HL-60/S4 treated with phorbol 12-myristate 13-acetate at 8.2 ng/mL for 4 days and 3 days (cell line): ENCODE results near the gene TM9SF2.
"Not testable (repeated sequence)": the region's sequence is repeated elsewhere in the genome, so short reads cannot be mapped to it uniquely, and the experiment has no call there.

Experiments used
- in situ Hi-C: fragments of 300-500 bp; cut with MboI; formaldehyde crosslinking; loops from 2 replicates; pipeline ENCODE4 v1.15.0; 2022; ENCODE audit warnings: low sequenced_read_pairs

TM9SF2 gene, protein sequence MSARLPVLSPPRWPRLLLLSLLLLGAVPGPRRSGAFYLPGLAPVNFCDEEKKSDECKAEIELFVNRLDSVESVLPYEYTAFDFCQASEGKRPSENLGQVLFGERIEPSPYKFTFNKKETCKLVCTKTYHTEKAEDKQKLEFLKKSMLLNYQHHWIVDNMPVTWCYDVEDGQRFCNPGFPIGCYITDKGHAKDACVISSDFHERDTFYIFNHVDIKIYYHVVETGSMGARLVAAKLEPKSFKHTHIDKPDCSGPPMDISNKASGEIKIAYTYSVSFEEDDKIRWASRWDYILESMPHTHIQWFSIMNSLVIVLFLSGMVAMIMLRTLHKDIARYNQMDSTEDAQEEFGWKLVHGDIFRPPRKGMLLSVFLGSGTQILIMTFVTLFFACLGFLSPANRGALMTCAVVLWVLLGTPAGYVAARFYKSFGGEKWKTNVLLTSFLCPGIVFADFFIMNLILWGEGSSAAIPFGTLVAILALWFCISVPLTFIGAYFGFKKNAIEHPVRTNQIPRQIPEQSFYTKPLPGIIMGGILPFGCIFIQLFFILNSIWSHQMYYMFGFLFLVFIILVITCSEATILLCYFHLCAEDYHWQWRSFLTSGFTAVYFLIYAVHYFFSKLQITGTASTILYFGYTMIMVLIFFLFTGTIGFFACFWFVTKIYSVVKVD

DNA sequence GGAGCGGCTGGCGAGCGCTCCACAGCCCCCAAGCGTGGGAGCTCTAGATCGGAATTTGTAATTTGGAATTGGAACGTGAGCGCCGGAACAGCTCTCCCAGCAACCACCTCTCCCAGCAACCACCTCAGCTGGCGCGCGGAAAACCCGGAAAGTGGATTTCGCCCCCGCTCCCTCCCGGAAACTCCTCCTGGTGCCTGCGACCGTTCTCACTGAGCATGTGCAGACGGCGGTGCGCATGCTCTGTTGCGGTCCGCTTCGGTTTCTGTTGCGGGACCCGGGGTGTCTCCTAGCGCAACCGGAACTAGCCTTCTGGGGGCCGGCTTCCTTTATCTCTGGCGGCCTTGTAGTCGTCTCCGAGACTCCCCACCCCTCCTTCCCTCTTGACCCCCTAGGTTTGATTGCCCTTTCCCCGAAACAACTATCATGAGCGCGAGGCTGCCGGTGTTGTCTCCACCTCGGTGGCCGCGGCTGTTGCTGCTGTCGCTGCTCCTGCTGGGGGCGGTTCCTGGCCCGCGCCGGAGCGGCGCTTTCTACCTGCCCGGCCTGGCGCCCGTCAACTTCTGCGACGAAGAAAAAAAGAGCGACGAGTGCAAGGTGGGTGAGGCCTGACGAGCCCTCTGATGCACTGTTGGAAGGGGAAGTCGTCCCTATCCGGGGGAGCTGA lies at the start of gene TM9SF2:
TM9SF2 (plus strand) TSS at position 289 of the 664 bp plus-strand sequence; CDS start at position 424, 135 bp downstream.
- in situ Hi-C loops: no loop called here

- in situ Hi-C loops: no loop called here
These were observed 46.6 kb upstream of the TM9SF2 start for GRCh38 chr13:99454518-99455183.

GRCh38 chr13:99459099-99459850 lies 42.0 kb upstream of the TM9SF2 start:
- in situ Hi-C loops: no loop called here

GRCh38 chr13:99460802-99461201 lies 40.5 kb upstream of the TM9SF2 start:
- in situ Hi-C loops: not testable (repeated sequence)

DNA sequence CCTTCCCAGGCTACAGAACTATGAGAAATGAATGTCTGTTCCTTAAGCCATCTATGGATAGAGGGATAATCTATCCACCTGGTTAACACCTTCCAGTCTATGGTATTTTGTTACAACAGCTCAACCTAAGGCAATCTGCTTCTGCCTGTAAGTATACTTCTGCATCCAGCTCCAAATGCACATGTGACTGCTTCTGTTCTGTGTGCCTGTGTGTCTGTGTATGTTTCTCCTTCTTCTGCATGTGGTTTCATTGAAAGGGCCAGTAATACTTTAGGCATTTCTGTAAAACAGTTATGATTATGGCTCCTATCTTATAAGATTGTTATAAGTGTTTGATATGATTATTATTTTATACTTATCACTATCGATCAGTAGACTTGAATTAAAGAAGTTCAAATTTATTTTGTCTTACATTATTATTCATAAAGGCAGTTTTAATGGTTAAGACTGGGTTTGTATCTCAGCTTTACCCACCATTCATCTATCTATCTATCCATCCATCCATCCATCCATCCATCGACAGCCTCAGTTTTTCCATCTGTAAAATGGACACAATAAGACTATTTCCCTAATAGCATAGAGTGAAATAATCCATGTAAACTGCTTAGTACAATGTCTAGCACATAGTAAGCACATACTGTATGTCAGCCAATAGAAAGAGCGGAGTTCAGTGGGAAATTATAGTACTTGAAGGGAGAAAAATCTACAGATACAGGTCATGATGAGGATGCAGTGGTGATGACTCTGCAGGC lies 37.5 kb upstream of the TM9SF2 start:
- in situ Hi-C loops: no loop called here

DNA sequence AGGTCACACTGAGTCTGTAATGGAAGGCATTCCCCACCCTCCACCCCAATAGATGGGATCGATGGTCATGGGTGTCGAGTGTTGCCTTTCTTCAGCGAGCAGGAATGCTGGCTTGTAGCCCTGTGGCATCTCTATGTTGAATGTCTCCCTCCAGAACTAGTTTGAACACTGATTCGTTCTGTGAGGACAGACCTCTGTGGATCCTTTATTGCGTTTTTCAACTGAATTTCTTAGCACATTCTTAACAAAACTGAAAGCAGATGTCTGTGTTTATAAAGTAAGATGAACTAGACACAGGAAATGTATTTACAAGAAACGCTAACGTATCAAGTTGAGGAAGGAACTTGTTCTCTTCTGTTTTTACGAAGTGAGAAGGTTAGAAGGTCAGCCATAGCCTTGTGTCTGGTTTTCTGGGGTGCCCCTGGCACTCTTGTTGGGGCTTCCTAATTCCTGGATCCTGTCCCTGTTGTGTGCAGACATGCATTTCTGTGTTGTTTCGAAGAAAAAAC lies 36.8 kb upstream of the TM9SF2 start:
- in situ Hi-C loops: no loop called here

- in situ Hi-C loops: no loop called here
These were observed 35.8 kb upstream of the TM9SF2 start for GRCh38 chr13:99465454-99465853.

- in situ Hi-C loops: no loop called here
These were observed 33.5 kb upstream of the TM9SF2 start for GRCh38 chr13:99467764-99468163.

DNA sequence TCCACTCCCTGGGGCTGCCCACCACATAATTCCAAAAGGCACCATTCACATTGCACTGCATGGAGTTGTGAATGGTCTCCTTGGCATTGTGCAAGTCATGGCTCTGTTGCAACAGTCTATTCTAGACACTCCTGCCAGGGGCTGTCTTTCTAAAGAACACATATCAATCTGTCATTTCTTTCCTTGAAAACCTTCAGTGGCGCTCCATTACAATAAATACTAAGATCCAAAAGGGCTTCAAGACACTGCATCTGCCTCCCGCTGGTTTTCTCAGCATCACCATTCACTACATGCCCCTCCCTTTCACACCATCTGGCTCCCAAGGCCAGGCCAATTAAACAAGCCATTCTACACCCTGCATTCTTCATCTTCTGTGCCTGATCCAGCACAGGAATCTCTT lies 32.2 kb upstream of the TM9SF2 start:
- in situ Hi-C loops: no loop called here

DNA sequence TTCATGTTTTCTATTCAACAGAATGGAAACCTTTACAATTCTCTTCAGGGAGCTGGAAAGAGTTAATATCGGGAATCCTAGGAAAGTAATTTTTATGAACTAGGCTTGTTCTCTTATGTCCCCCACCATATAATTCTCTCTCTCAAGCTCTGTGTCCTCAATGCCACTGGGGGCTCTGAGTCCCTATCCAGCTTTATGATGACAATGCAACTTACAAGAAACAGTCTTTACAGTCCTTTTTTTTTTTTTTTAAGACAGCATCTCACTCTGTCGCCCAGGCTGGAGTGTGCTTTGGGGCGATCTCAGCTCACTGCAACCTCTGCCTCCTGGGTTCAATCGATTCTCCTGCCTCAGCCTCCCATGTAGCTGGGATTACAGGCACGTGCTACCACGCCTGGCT lies 31.2 kb upstream of the TM9SF2 start:
- in situ Hi-C loops: no loop called here

GRCh38 chr13:99471221-99472121 lies 29.8 kb upstream of the TM9SF2 start:
- in situ Hi-C loops: no loop called here

- in situ Hi-C loops: no loop called here
These were observed 29.2 kb upstream of the TM9SF2 start for GRCh38 chr13:99472122-99472440.

GRCh38 chr13:99473515-99473914 lies 27.8 kb upstream of the TM9SF2 start:
- in situ Hi-C loops: no loop called here

- in situ Hi-C loops: no loop called here
These were observed 24.6 kb upstream of the TM9SF2 start for GRCh38 chr13:99476648-99477047.

DNA sequence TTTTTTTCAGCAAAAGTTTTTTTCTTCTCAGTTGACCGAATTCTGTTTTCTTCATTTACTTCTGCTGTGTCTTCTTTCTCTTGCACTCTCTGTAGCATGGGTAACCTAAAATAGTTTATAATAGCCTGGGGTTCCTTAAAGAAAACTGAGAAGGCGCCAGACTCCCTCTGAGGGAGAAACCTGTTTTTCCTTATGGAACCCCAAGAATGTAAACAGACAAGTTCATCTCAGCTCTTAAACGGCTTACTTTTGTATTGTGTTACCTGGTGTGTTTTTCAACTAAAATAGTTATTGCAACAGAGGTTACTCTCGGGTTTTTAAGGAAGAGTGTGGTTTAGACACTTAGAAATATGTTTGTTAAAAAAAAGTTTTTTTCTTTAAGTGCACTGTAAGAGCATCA lies 23.8 kb upstream of the TM9SF2 start:
- in situ Hi-C loops: no loop called here

- in situ Hi-C loops: no loop called here
These were observed 19.9 kb upstream of the TM9SF2 start for GRCh38 chr13:99481366-99481765.

- in situ Hi-C loops: no loop called here
These were observed 16.8 kb upstream of the TM9SF2 start for GRCh38 chr13:99484473-99484872.

DNA sequence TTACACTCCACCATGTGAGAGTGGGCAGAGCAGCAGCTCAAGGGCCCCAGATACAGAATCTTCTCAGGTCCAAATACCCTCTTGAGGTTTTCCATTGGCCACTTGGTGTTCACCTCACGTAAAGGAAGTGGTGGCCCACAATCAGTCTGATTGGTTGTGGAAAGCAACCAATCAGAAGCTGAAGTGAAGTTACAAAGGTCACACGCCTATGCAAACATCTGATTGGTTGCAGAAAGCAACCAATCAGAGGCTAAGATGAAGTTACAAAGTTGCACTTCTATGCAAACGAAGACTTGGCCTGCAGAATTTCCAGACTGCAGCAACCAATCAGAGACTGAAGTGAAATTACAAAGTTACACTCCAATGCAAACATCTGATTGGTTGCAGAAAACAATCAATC lies 14.3 kb upstream of the TM9SF2 start:
- in situ Hi-C loops: no loop called here

GRCh38 chr13:99489028-99489427 lies 12.2 kb upstream of the TM9SF2 start:
- in situ Hi-C loops: no loop called here
